H4 (cell line): ENCODE measurements around the gene ARGLU1. TPM values are rescaled to one million over a fixed set of nuclear protein-coding genes. Genes with fewer than 3 reads are reported as not detected.
"Not testable (repeated sequence)": the region's sequence is repeated elsewhere in the genome, so short reads cannot be mapped to it uniquely, and the experiment has no call there.

Experiments used
- DNase-seq: peaks from one replicate; pipeline ENCODE4 v3.0.0-alpha.2; 2015; ENCODE audit warnings: low spot score
- total RNA-seq: library from RNA; depleted of rRNA; stranded (reverse); fragments of >200 nt; shearing (Covaris generic); gene quantifications from 2 replicates; pipeline ENCODE4 v1.2.3, GENCODE V29; 2014; rRNA removed

The ARGLU1 gene, protein sequence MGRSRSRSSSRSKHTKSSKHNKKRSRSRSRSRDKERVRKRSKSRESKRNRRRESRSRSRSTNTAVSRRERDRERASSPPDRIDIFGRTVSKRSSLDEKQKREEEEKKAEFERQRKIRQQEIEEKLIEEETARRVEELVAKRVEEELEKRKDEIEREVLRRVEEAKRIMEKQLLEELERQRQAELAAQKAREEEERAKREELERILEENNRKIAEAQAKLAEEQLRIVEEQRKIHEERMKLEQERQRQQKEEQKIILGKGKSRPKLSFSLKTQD
- total RNA-seq, result 11.6 and 16.2 TPM in 2 replicates

GRCh38 chr13:106567474-106568298 is at the start of gene ARGLU1:
Gene ARGLU1 (minus strand): TSS chr13:106568137. CDS start chr13:106567919, 218 bp downstream.
- DNase-seq, result peak; percentile 76

GRCh38 chr13:106617561-106617960 is 49.6 kb upstream of the ARGLU1 start:
- no peak for DNase-seq

DNA sequence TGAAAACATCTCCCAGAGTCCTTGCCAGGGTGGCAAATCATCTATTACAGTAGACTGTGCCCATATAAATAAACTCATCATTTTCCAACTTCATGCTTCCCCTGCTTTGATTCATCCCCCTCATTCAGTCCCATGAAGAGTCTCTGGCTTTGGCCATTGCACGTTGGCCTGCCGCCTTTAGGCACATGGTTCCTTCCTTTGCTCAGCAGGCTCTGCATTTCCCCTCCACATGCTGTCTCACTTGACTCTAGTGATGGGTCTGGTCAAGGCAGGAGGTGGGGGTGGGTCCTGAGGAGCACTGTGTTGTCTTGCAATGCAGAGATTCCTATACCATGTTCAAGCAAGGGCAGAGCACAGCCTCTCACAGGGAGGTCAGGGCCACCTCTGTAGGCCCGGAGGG is 48.8 kb upstream of the ARGLU1 start:
- no peak for DNase-seq

DNA sequence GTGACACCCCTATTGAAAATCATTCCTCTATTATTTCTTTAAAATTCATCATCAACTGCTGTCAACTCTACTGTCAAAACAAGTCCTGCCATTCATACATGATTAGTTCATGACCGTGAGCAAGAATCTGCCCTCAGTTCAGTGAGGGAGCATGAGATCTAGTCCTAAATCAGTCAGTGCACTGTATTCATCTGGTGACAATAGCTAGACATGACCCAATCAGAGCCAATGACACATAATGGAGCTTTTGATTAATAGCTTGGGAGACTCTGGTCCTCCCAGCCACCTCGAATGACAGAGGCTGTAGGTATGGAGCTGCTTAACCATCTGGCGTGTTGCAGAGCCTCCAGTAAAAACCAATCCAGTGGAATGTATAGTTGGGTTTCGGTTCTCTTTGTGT is 46.9 kb upstream of the ARGLU1 start:
- no peak for DNase-seq

DNA sequence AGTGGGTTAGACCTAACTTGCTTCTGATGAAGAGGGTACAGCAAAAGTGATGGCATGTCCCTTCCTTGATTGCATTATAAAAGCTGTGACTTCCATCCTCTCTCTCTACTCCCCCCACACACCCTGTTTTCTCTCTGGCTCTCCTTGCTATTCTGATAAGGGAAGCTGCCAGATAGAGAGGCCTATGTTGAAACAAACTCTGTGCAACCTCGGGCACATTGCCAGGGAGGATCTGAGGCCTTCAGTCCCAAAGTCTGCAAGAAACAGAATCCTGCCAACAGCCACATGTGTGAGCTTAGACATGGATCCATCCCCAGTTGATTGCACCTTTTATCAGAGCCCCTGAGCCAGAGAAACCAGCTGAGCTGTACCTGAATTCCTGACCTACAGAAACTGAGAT is 44.8 kb upstream of the ARGLU1 start:
- no peak for DNase-seq

GRCh38 chr13:106610486-106610885 is 42.5 kb upstream of the ARGLU1 start:
- DNase-seq, result no peak

GRCh38 chr13:106609116-106609515 is 41.2 kb upstream of the ARGLU1 start:
- no peak for DNase-seq

- no peak for DNase-seq
Observed at GRCh38 chr13:106603546-106603945, 35.6 kb upstream of the ARGLU1 start.

- DNase-seq, result no peak
Observed at GRCh38 chr13:106602178-106602577, 34.2 kb upstream of the ARGLU1 start.

- no peak for DNase-seq
Observed at GRCh38 chr13:106601489-106601888, 33.6 kb upstream of the ARGLU1 start.

DNA sequence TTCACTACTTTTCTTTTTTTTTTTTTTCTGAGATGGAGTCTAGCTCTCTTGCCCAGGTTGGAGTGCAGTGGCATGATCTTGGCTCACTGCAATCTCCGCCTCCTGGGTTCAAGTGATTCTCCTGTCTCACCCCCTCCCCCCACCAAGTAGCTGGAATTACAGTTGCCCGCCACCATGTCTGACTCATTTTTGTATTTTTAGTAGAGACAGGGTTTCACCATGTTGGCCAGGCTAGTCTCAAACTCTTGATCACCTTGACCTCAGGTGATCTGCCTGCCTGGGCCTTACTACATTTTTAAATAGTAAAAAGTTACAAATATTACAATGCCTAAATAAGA is 32.8 kb upstream of the ARGLU1 start:
- DNase-seq, result not testable (repeated sequence)

GRCh38 chr13:106599875-106600797 is 32.2 kb upstream of the ARGLU1 start:
- DNase-seq, result peak; percentile 12

DNA sequence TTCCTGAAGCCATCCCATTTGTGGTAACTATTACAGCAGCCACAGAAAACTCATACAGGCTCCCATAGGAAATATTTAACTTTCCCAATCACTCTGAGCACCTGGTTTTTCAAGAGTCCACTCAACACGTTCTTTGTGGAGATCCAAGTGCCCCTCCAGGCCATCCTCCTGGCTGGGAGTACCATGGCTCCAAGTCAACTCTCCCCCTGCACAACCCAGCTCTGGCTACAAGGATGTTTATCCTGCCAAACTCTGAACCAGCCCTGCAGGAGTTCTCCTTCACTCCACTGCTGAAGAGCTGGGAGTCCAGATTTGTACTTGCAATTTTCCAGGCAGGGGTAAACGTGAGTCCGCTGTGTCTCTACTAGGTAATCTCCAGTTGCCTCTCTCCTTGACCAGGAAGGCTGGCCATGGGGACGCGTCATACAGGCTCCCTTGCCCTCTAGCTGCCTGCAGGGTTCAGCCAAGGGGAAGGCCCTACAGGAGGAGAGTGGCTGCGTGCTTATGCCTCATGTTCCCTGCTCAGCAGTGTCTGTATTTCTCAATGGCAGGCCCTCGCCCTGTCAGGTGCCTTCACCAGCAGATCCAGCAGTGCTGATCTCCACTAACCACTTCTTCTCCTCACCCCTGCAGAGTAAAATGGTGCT is 29.9 kb upstream of the ARGLU1 start:
- DNase-seq, result no peak

DNA sequence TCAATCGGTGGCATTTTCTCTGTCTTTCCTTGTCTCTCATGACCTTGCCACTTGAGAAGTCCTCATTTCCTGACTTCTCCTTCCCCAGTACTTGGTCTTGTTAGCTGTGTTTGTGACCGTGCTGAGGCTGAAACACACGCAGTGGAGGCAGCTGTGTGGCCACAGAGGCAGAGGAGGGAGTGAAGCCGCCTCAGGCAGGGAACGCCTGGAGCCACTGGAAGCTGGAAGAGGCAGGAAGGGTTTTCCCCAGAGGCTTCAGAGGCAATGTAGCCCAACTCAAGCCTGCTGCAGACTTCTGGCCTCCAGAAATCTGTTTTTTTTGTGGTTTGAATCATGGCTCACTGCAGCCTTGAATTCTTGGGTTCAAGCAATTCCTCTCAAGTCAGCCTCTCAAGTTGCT is 29.2 kb upstream of the ARGLU1 start:
- no peak for DNase-seq

- DNase-seq, result no peak
Observed at GRCh38 chr13:106596275-106596937, 28.5 kb upstream of the ARGLU1 start.

DNA sequence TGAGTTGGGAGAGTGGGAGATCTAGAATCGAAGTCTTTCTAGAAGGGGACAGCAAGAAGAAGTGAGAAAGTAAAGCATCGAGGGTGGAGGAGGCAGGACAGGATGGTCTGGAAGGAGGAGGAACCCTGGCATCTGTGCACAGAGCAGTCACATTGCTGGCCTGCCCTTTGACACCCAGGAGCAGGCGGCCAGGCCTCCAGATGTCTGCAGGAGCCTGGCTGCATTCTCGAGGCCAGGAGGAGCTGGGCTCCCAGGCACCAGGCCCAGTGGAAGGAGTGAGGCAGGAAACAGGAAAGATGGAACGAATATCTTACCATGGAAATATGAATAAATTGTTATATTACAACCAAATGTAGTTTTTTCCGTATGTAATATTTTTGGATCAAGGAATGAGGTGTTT is 27.7 kb upstream of the ARGLU1 start:
- no peak for DNase-seq

DNA sequence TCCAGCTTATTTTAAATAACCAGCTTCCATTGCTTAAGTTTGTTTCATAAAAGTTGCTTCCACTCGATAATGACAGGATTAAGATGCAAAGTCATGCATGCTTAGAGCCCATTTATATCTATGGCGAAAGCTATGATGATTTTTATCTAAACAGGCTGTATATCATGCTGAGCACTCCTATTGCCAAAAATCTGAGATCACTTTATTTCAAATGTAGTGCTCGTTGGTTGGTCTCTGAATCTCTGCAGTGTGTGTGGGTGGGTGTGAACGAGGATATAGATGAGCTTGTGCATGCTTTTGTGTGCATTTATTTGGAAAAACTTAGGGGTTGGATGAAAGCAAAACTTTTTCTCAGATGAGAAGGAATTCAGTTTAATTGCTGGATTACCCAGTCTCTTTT is 27.0 kb upstream of the ARGLU1 start:
- no peak for DNase-seq

- no peak for DNase-seq
Observed at GRCh38 chr13:106593132-106593531, 25.2 kb upstream of the ARGLU1 start.

DNA sequence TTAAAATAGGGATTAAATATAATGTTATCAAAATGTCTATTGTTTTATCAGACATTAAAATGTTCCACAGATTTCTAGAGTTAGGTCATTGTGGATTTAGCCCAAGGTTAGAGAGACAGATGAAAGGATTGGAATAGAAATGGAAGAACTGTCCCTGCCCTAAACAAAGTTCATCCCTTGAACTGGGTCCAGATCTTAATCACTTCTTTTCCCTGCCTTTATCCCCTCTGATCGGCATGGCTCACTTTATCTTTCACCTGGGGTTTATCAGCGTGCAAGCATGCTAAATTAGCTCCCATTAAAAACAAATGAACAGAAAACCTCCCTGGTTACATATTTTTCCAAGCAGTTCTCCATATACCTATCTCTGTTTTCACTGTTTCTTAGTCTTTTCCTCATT is 23.4 kb upstream of the ARGLU1 start:
- DNase-seq, result no peak

DNA sequence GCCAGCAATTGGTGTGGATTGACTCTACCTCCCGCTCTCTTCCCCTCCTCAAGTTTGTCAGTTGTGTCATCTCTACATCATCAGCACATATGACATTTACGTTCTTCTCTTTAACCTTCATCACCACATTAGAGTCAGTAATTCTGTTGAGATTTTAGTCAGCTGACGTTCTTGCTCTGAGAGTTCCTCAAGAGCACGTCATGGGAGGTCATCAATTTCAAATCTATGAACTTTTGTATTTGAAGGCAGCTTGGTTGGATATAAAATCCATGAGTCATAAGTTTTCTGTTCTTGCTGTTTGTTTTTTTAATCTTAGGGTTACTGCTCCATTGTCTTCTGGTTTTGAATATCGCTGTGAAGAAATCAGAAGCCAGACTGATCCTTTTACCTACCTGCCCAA is 21.8 kb upstream of the ARGLU1 start:
- DNase-seq, result no peak

GRCh38 chr13:106588367-106588766 is 20.4 kb upstream of the ARGLU1 start:
- no peak for DNase-seq
